Islet of Langerhans (tissue), 1 donor: ENCODE measurements around the gene CTPS2.
"Not testable (repeated sequence)": the region's sequence is repeated elsewhere in the genome, so short reads cannot be mapped to it uniquely, and the experiment has no call there.

Experiments
- FAIRE-seq: peaks from one replicate; lab custom pipeline; 2011; peaks lifted over from hg19 to GRCh38; lab: Jason Lieb, UNC

Gene CTPS2

DNA sequence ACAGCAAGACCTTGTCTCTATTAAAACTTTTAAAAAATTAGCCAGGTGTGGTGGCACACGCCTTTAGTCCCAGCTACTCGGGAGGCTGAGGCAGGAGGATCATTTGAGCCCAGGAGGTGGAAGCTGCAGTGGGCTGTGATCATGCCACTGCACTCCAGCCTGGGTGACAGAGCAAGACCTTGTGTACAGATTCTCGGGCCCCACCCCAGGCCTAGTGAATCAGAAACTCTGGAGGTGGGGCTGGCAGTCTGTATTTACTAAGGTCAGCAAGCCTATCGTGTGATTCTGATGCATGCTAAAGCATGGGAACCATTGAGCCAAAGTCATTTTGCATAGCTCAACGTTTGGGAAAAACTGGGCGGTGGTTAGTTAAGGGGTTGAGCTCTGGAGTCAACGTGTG lies 59.0 kb downstream of the CTPS2 start:
- no peak for FAIRE-seq

GRCh38 chrX:16651391-16652024 lies 61.0 kb downstream of the CTPS2 start:
- no peak for FAIRE-seq

DNA sequence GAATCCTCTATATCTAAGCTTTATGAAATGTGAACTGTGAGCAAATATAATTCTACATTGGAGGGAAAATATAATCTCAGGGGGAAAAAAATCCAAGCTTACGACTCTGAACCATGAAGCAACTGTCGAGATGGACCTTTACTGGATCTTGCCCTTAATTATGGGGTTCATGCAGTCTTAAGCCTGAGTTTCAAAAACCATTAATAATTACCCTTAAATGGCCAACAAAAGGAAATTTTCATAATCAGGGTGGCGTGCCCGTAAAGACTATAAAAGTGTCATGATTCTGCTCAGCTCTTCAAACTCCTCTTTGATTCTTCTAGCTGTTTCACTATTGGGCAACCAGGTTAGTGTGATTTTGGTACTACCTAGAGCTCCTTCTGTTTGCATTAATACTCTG lies 62.6 kb downstream of the CTPS2 start, which contains the start of gene S100G:
S100G (plus strand) TSS at position 301 of the 400 bp plus-strand sequence. CDS start 849 bp downstream, outside the sequence.
- no peak for FAIRE-seq

DNA sequence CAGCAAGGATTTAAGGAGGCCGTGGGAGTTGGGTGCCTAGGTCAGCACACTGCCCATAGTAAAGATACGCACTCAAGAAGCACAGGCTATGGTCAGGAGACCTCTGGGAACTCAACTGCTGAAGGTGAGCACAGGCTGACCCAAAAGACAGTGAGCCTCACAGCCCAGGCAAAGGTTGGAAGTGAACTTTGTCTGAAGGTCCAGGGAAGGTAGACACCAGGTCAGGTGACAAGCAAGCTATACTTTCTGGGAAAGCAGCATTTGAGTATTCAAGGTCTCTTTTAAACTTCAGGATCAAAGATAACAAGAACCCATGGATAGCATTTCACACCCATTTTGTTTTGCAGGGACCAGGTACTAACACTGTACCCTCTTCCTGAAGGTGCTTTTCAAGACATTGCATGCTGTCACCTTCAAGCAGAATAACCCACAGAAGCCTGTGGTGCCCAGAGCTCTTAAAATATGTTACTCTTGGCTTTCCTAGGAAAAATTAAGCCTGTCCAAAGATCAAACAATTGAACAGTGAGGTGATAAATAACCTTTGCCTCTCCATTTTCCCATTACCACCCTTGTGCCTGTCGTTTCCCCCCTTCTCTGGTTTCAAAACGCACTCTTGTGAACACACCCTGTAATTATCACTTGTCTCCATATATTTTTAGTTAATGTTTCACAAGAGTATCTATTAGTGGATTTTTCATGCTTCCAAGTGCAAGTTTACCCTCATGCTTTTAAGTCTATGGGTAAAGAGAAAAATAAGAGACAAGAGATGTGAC lies 65.9 kb downstream of the CTPS2 start:
- FAIRE-seq = no peak

DNA sequence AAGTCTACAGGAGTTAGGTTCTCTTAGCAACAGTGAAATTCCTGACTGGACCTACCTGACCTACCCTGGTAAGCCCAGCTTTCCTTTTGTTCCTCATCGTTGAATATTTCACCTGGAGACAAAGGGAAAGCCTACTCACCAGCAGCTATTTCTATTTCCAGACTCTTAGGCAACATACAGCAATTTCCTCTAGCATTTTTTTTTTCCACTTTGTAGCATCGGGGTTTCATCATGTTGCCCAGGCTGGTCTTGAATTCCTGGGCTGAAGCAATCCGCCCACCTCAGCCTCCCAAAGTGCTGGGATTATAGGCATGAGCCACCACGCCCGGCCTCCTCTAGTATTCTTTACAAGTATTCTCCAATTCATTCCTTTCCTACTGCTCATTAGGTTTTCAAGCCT lies 69.3 kb downstream of the CTPS2 start:
- no peak for FAIRE-seq

GRCh38 chrX:16640823-16641222 lies 71.6 kb downstream of the CTPS2 start:
- FAIRE-seq = no peak

DNA sequence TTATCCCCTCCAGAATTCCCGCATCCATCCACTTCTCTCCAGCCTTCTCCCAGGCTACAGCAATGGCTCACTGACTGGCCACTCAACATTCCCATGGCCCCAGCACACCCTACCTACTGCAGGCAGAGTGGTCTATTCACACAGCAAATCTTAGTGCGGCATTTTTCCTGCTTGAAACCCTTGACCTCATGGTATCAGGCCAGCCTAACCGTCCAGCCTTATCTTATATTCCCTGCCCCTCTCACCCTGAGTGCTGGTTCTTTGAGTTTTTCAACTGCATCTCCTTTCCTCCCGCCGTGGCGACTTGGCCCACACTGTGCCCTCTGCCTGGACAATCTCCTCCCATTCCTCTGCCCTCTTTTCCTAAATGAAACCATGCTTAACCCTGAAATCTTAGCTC lies 72.5 kb downstream of the CTPS2 start:
- FAIRE-seq = no peak

- no peak for FAIRE-seq
Observed at GRCh38 chrX:16638533-16638932, 73.9 kb downstream of the CTPS2 start.

- FAIRE-seq = no peak
Observed at GRCh38 chrX:16635596-16635995, 76.9 kb downstream of the CTPS2 start.

GRCh38 chrX:16635040-16635439 lies 77.4 kb downstream of the CTPS2 start:
- FAIRE-seq = no peak

DNA sequence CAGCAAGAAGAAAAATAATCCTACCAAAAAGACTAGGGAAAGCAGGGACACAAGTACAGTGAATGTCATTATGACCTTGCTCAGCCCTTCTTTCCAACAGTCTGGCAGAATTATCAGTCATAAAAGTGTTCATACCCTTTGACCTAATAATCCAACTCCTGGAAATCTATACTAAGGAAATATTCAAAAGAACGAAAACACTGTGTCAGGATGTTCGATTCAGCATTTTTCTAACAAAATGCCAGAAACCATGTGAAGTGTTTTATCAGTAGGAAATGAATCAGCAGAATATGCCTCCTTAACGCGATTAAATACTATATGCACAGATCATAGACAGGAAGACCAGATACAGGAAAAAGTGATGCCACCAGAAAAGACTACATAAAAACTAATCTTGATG lies 78.7 kb downstream of the CTPS2 start:
- FAIRE-seq = peak; percentile 47

DNA sequence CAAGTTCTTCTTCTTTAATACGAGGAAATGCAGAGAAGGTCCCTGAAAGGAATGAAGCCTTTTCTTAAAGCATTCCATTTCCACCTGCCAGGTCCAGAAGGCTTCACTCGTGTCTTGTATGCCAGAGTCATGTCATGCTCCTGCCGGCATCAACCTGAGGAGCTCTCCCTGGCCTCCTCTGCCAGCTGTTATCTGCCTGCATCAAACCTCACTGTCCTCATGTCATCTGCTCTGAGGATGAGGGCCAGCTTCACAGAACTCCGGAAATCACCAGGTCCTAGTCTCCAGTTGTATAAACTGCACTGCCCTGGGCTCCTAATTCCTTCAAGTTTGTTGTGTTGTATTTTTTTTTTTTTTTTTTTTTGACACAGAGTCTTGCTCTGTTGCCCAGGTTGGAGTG lies 82.6 kb downstream of the CTPS2 start:
- no peak for FAIRE-seq

- no peak for FAIRE-seq
Observed at GRCh38 chrX:16628946-16629595, 83.4 kb downstream of the CTPS2 start.

DNA sequence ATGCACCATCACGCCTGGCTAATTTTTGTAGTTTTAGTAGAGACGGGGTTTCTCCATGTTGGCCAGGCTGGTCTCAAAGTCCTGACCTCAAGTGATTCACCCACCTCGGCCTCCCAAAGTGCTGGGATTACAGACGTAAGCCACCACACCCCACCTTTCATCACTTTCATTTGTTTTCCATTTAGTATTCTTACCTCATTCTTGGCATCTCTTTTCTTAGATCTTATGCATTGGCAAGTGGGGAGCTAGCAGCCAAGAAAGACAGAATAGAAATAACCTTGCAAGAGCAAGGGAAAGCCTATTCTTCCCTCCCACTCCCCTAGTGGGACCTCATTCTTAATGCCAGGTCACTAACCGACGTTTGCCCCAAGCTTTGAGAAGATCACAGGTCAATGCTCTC lies 84.0 kb downstream of the CTPS2 start:
- FAIRE-seq = not testable (repeated sequence)

DNA sequence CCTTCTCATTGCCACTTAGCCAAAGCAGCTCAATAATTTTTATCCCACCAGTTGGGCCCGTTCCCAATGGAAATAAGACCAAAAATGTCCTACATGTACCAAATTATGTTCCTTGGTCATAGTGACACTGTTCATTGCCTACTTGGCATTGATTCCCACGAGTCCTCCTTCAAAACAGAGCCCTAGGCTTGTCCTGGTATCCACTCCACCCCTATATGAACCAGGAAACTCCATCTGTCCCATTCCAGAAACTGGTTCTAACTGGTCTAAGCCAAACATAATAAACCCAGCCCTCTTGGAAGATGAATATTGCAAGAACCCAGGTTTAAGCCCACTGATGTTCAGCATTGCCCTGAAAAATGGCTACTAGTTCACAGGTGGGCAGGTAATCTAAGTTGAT lies 93.4 kb downstream of the CTPS2 start:
- FAIRE-seq = no peak

DNA sequence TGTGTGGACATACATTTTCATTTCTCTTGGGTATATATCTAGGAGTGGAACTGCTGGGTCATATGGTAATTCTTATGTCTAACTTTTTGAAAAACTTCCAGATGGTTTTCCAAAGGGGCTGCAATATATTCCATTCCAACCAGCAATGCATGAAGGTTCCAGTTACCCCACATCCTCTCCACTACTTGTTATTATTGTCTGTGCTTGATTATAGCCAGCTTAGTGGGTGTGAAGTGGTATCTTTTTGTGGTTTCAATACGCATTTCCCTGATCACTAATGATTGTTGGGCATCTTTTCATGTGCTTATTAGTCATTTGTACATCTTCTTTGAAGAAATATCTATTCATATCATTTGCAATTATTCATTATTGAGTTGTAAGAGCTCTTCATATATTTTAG lies 94.0 kb downstream of the CTPS2 start:
- FAIRE-seq = no peak

GRCh38 chrX:16617382-16617781 lies 95.1 kb downstream of the CTPS2 start:
- no peak for FAIRE-seq

DNA sequence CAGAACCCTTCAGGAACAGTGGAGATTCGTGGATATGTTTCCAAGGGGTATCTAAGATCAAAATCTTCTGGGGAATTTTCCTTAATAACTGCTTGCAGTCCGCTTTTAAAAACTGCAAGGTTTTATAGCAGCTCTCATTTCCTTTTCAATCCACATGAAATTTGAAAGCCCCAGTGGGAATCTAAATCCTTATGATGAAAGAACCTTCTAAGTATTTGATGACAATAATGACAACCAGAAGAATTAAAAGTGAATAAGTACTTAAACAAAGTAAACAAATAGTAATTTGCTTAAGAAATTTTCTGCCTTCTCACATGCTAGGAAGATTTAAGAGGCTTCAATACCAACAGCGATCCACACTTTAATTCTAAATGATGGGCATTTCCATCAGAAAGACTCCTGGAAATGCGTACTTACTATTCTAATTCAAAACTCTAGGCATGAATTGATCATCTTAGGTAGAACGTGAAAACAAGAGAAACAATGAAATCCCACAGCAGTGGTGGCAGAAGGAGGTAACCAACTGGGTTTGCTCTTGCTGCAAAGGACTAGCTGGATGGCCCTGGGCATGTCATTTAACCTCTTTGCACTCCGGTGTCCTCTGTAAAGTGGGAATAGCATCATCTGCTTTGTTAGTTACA lies 100.1 kb downstream of the CTPS2 start:
- no peak for FAIRE-seq

DNA sequence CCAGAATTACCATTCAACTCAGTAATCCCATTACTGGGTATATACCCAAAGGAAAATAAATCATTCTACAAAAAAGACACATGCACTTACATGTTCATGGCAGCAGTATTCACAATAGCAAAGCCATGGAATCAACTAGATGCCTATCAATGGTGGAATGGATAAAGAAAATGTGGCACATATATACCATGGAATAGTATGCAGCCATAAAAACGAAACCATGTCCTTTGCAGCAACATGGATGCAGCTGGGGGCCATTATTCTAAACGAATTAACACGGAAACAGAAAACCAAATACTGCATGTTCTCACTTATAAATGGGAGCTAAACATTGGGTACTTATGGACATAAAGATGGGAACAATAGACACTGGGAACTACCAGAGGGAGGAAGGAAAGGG lies 101.8 kb downstream of the CTPS2 start:
- FAIRE-seq = not testable (repeated sequence)

DNA sequence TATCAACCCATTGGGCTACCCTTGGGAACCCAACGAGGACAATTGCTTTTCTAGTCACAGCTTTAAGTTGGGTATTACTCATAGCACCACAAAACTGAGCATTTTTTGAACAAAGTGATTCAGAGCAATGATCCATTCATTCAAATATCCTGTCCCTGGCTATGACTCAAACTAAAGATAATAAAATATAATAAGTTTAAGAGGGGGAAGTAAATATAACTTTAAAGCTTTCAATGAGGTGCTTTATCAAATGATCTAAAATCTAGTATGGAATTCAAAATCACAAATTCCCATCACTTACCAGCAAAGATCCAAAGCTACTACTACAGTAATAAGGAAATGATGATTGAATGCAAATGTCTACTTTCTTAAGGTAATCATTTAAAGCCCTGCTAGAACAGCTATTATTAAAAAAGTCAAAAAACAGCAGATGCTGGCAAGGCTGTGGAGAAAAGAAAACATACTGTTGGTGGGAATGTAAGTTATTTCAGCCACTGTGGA lies 102.3 kb downstream of the CTPS2 start:
- no peak for FAIRE-seq

DNA sequence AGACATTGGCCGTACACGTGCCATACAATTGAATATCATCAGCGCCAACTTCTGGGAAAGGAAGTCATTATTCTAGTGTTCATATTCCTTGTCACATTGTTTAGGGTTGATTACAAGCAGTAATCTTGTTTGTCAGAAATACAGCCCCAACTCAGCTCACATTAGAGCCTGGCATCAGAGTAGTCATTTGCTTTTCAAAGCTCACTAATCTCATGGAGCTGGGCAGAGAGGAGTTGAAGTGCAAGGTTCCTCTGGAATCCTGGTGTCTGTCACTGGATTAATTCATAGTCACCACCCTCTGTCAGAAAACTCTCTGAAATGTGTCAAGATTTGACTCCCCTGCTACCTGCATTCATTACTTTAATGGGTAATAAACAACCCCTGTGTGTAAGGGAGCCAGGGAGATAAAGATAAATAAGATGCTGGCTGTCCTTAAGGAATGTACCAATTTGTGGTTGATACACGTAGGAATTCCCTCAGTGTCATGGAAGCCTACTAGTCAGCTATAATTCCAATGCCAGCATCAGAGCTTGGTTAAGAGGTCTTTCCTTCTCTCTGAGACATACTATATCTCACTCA lies 106.2 kb downstream of the CTPS2 start:
- FAIRE-seq = no peak

DNA sequence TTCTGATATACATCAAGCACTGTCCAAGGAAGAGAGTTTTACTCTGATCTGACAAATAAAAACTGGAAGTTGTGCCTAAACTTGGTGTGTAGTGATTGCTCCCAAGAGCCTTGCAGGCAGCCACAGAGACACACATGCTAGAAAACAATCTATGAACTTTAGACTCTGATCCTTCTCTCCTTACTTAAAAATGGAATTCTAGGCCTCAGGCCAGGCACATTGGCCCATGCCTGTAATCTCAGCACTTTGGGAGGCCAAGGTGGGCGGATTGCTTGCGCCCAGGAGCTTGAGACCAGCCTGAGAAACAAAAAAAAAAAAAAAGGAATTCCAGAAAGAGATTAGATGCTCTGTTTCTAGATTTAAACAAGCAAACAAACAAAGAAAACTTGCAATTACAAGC lies 108.1 kb downstream of the CTPS2 start:
- no peak for FAIRE-seq
